PC-9 (cell line): Measurements from ENCODE around the gene LSR. TPM values are rescaled to one million over a fixed set of nuclear protein-coding genes. Genes with fewer than 3 reads are reported as not detected.

Experiments used
- BruUV-seq: library from RNA; stranded (reverse); fragments of 400-500 nt; replicated peaks from 2 replicates; lab custom pipeline; 2021; lab: Mats Ljungman, UMichigan
- CTCF ChIA-PET: fragments of 300-600 bp; sonication (Branson Sonifier 250); formaldehyde crosslinking; loops from one replicate; lab custom pipeline; 2022; ENCODE audit warnings: antibody characterized with exemption; lab: Charles Lee
- POLR2A ChIA-PET: fragments of 300-600 bp; sonication (Branson Sonifier 250); formaldehyde crosslinking; loops from one replicate; lab custom pipeline; 2022; ENCODE audit warnings: antibody characterized with exemption; ENCODE audit not compliant: unreplicated experiment; lab: Charles Lee
- DNase-seq, 2 experiments: peaks; one replicate each; pipeline versions ENCODE4 v3.0.0 to v3.0.0-alpha.2; 2015 to 2022; ENCODE audit warnings: mixed read lengths in 1 of 2
- H2AFZ ChIP-seq: fragments of 200-600 bp; sonication (generic); 2 replicates; pipeline ENCODE4 v1.8.1; 2017; ENCODE audit warnings: antibody characterized with exemption
- H3F3A ChIP-seq: fragments of 200-600 bp; sonication (generic); 2 replicates; pipeline ENCODE4 v1.8.1; 2017; ENCODE audit warnings: antibody characterized with exemption, mild to moderate bottlenecking, low read depth; ENCODE audit not compliant: insufficient read depth
- H3K27ac ChIP-seq: fragments of 200-600 bp; sonication (generic); 2 replicates; pipeline ENCODE4 v1.6.1; 2016; ENCODE audit warnings: mixed run types
- H3K27me3 ChIP-seq: fragments of 200-600 bp; sonication (generic); 2 replicates; pipeline ENCODE4 v1.6.1; 2016; ENCODE audit warnings: low read depth, mixed run types; ENCODE audit not compliant: insufficient read depth
- H3K36me3 ChIP-seq: fragments of 200-600 bp; sonication (generic); 2 replicates; pipeline ENCODE4 v1.6.1; 2016; ENCODE audit warnings: low read depth, mixed run types
- H3K4me1 ChIP-seq: fragments of 200-600 bp; sonication (generic); replicated peaks from 2 replicates; pipeline ENCODE4 v1.6.1; 2016; ENCODE audit warnings: mixed run types; ENCODE audit not compliant: insufficient read depth
- H3K4me2 ChIP-seq: fragments of 200-600 bp; sonication (generic); 2 replicates; pipeline ENCODE4 v1.6.1; 2017; ENCODE audit warnings: mixed run types
- H3K4me3 ChIP-seq: fragments of 200-600 bp; sonication (generic); 2 replicates; pipeline ENCODE4 v1.6.1; 2016; ENCODE audit warnings: mixed run types
- H3K79me2 ChIP-seq: fragments of 200-600 bp; sonication (generic); 2 replicates; pipeline ENCODE4 v1.6.1; 2017; ENCODE audit warnings: low read depth, mixed run types
- H3K9me2 ChIP-seq: fragments of 200-600 bp; sonication (generic); 2 replicates; pipeline ENCODE4 v1.8.1; 2017; ENCODE audit warnings: mild to moderate bottlenecking; ENCODE audit not compliant: insufficient read depth
- H3K9me3 ChIP-seq: fragments of 200-600 bp; sonication (generic); 2 replicates; pipeline ENCODE4 v1.8.1; 2016; ENCODE audit warnings: low read depth; ENCODE audit not compliant: insufficient read depth
- H4K20me1 ChIP-seq: fragments of 200-600 bp; sonication (generic); 2 replicates; pipeline ENCODE4 v1.8.1; 2017; ENCODE audit not compliant: insufficient read depth
- CTCF ChIP-seq: fragments of 200-600 bp; sonication (generic); conservative IDR thresholded peaks from 2 replicates; pipeline ENCODE4 v1.6.1; 2017; ENCODE audit warnings: mixed run types, antibody characterized with exemption, mild to moderate bottlenecking, moderate library complexity
- EZH2 ChIP-seq: fragments of 200-600 bp; sonication (generic); IDR thresholded peaks from 2 replicates; pipeline ENCODE4 v1.8.0; 2017; ENCODE audit warnings: antibody characterized with exemption, low read depth
- intact Hi-C: fragments of 100-400 bp; cut with micrococcal nuclease; formaldehyde crosslinking; loops from one replicate; pipeline ENCODE4 v1.10.0; 2022; ENCODE audit not compliant: unreplicated experiment
- total RNA-seq: library from RNA; stranded (reverse); gene quantifications from 2 replicates; pipeline ENCODE4 v1.2.3, GENCODE V29; 2021

The LSR gene
- total RNA-seq, 1 experiment from 2014 or later: 145 TPM

- peaks cover 50% of the 10 kb centered on the region for H3K79me2 ChIP-seq
- intact Hi-C loops: loop anchor here (2.0 to 5.0 kb wide), 3 partner anchors 19 to 183 kb away; partner anchors contain the start of gene USF2
- H3K27ac ChIP-seq: peak overlapping the region; percentile 95; the same call in 1 of the 2 replicates
- H3K4me3 ChIP-seq: peak overlapping the region; percentile 89
- peaks cover 27% of the 10 kb centered on the region for H3K4me1 ChIP-seq
- H3K9me2 ChIP-seq: no peaks in the 10 kb centered on the region
- TSS peak; percentile 25 for BruUV-seq
- H3K9me3 ChIP-seq: no peaks in the 10 kb centered on the region
- peak overlapping the region; percentile 94 for H3K4me2 ChIP-seq
- no peak for DNase-seq
- peaks cover 27% of the 10 kb centered on the region for H4K20me1 ChIP-seq
- peaks cover 24% of the 10 kb centered on the region for H3F3A ChIP-seq
- TF ChIP-seq CTCF: no peak
- no peak for TF ChIP-seq EZH2
- no peak overlapping the region for H2AFZ ChIP-seq
- POLR2A ChIA-PET: interaction anchor here (0.7 kb wide), 1 partner anchor 9 kb away, joined by 9 read pairs; no protein-coding TSS in a partner anchor
- no peaks in the 10 kb centered on the region for H3K27me3 ChIP-seq
- H3K36me3 ChIP-seq: peaks cover 23% of the 10 kb centered on the region
- CTCF ChIA-PET: no interaction called here
Measured at GRCh38 chr19:35249848-35250711, 1.3 kb downstream of the LSR start.

GRCh38 chr19:35251456-35251855, 2.7 kb downstream of the LSR start:
- intact Hi-C loops: no loop called here
- Histone ChIP-seq H4K20me1 (peaks cover 34% of the 10 kb centered on the region), H3K36me3 (peaks cover 32% of the 10 kb centered on the region), H3K4me3 (no peak overlapping the region), H3K9me3 (no peaks in the 10 kb centered on the region), H2AFZ (no peak overlapping the region), H3K9me2 (no peaks in the 10 kb centered on the region), H3K4me2 (no peak overlapping the region), H3F3A (peaks cover 25% of the 10 kb centered on the region), H3K27me3 (no peaks in the 10 kb centered on the region), H3K79me2 (peaks cover 57% of the 10 kb centered on the region), H3K4me1 (peaks cover 21% of the 10 kb centered on the region), H3K27ac (no peak overlapping the region)
- POLR2A ChIA-PET: no interaction called here
- BruUV-seq: no TSS peak
- no peak for DNase-seq
- CTCF ChIA-PET: interaction anchor here (0.6 kb wide), 1 partner anchor 111 kb away, joined by 3 read pairs; no protein-coding TSS in a partner anchor
- no peak for TF ChIP-seq CTCF
- no peak for TF ChIP-seq EZH2

- Histone ChIP-seq H4K20me1 (peaks cover 36% of the 10 kb centered on the region), H3K4me3 (no peak overlapping the region), H3K36me3 (peaks cover 36% of the 10 kb centered on the region), H3K27ac (no peak overlapping the region), H3K79me2 (peaks cover 65% of the 10 kb centered on the region), H2AFZ (no peak overlapping the region), H3K4me2 (no peak overlapping the region), H3K4me1 (peaks cover 12% of the 10 kb centered on the region; the same call in 1 of the 2 replicates), H3F3A (peaks cover 21% of the 10 kb centered on the region), H3K9me2 (no peaks in the 10 kb centered on the region), H3K27me3 (no peaks in the 10 kb centered on the region), H3K9me3 (no peaks in the 10 kb centered on the region)
- ChIA-PET POLR2A (interaction anchor here (0.6 to 0.7 kb wide), 4 partner anchors 46 to 535 kb away, joined by 3 to 6 read pairs (median 5); no protein-coding TSS in a partner anchor), CTCF (no interaction called here)
- no TSS peak for BruUV-seq
- intact Hi-C loops: no loop called here
- DNase-seq: no peak
- no peak for TF ChIP-seq CTCF
- TF ChIP-seq EZH2: no peak
Measured at GRCh38 chr19:35253316-35254286, 4.8 kb downstream of the LSR start.
